HepG2 (cell line): ENCODE results near the gene SEBOX.

ENCODE experiments used
- EZH2 ChIP-seq: conservative IDR thresholded peaks from 2 replicates; pipeline ENCODE4 v1.6.1; 2012; ENCODE audit warnings: mild to moderate bottlenecking, low read depth, low read length, moderate library complexity
- FLYWCH1 ChIP-seq: sonication (generic); formaldehyde crosslinking; IDR thresholded peaks from 2 replicates; pipeline ENCODE4 v1.8.1; 2023; ENCODE audit warnings: mild to moderate bottlenecking, missing genetic modification reagents
- POLR2A ChIP-seq, 2 experiments: IDR thresholded peaks; 2 replicates each; pipeline ENCODE4 v1.6.1; 2011; ENCODE audit warnings: low read depth in 2 of 2, low read length in 2 of 2, mild to moderate bottlenecking in 1 of 2, moderate library complexity in 1 of 2; ENCODE audit not compliant: insufficient read depth in 1 of 2
- TBL1XR1 ChIP-seq: fragments of 150-350 bp; IDR thresholded peaks from 2 replicates; pipeline ENCODE4 v1.6.1; 2014; ENCODE audit warnings: borderline replicate concordance, low read length; ENCODE audit not compliant: partially characterized antibody
- ZBTB1 ChIP-seq: sonication (generic); formaldehyde crosslinking; IDR thresholded peaks from 2 replicates; pipeline ENCODE4 v1.4.0; 2020; ENCODE audit warnings: missing genetic modification reagents, borderline replicate concordance
- ZFP82 ChIP-seq: sonication (generic); formaldehyde crosslinking; IDR thresholded peaks from 2 replicates; pipeline ENCODE4 v1.5.1; 2020; ENCODE audit warnings: mild to moderate bottlenecking, missing genetic modification reagents, borderline replicate concordance
- ZNF101 ChIP-seq: sonication (generic); formaldehyde crosslinking; IDR thresholded peaks from 2 replicates; pipeline ENCODE4 v1.4.0; 2020; ENCODE audit warnings: mild to moderate bottlenecking, low read depth, missing genetic modification reagents, borderline replicate concordance

- TF ChIP-seq EZH2 (no peak), FLYWCH1 (CRISPR knock-in tag) (no peak), POLR2A (IDR thresholded peaks at IDR 0.05; ENCODE audit: insufficient read depth in 1 of 2, low read depth in 2 of 2, low read length in 2 of 2) (no peak), ZNF101 (CRISPR knock-in tag) (no peak), ZBTB1 (CRISPR knock-in tag) (no peak), ZFP82 (CRISPR knock-in tag) (no peak), TBL1XR1 (no peak)
These were observed 27.5 kb upstream of the SEBOX start for GRCh38 chr17:28392491-28392890.
